GM18520 (cell line): ENCODE data around the gene RNU2-63P.
"Not testable (repeated sequence)": the region's sequence is repeated elsewhere in the genome, so short reads cannot be mapped to it uniquely, and the experiment has no call there.

Source experiments
- ATAC-seq: cut with Tn5 transposase; IDR thresholded peaks from one replicate; pipeline ENCODE4 v1.9.1; 2021; ENCODE audit not compliant: unreplicated experiment

RNU2-63P gene

DNA sequence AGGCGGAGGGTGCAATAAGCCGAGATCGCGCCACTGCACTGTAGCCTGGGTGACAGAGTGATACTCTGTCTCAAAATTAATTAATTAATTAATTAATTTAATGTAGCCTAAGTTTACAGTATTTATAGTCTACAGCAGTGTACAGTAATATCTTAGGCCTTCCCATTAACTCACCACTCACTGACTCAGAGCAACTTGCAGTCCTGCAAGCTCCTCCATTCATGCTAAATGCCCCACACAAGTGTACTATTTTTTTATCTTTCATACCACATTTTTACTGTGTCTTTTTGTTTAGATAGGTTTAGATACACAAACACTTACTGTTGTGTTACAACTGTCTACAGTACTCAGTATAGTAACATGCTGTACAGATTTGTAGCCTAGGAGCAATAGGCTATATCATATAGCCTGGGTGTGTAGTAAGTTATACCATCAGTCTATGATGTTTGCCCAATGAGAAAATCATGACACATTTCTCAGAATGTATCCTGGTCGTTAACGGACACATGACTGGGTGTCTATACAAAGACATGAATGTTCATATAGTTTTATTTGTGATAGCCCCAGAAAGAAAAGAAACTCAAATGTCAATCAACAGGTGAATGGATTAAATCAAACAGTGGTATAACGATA lies 15.8 kb upstream of the RNU2-63P start:
- ATAC-seq: no peak

DNA sequence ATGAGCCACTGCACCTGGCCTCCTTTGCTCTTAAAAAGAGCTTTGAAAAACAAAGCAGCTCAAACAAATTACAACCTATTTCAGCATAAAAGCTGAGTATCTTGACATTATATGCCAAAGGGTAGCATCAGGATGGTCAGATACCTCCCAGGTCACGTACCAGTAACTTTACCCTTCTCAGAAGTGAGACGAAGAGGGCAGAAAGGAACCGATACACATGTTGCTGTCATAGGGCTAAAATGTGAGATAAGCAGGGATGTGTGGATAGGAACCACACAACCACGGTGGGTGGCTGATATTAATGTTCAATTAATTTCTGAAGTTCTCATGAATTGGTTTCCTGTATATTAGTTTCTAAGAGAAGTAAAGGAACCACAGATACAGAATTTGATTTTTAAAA lies 12.6 kb upstream of the RNU2-63P start:
- no peak for ATAC-seq

DNA sequence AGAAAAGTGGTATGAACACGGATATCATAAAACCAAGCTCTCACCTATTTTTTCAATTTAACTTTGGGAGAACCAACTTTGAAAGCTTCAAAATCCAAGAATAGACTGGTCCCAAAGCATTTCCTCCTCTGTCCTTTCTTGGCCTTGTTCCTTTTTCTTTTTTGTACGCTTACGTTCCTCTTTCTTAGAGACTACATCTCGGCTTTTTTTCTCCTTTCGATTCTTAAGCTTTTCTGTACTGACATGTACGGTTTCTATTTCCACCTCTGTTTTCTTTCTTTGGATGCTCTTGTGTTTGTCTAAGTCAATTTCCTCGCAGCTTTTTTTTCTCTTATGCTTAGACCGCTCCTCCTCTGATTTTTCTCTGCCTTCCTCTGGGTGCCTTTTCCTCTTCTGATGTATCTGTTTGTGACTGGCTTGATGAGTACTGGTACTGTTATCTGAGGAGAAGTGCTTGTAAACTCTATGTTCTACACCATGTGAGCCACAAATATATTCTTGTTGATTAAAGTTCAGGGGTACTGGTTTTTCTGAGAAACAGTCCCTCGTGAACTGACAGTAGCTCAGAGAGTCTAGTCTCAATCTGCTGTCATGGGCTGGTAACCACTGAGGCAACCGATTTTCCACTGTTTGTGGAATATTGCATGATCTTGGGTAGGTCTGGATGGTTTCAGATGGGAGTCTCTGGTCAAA lies 11.5 kb upstream of the RNU2-63P start:
- ATAC-seq: no peak

DNA sequence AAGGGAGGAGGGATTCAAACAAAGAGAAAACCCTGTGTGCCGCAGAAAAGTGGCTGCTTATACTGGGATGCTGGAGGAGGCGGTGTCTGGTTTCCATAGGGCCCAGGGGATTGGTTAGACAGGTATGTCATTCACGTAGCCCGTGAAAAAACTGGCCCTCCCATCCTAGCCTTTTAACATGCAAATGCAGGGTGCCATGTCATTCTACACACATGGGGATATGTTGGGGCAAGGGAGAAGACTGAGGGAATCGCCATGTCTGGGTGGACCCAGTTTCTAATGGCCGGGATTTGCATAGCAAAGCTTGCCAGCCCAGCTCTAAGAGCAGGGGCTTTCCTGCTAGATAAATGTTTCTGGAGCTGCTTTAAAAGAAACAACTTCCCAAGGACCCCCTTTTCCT lies 8.2 kb upstream of the RNU2-63P start:
- ATAC-seq: no peak

DNA sequence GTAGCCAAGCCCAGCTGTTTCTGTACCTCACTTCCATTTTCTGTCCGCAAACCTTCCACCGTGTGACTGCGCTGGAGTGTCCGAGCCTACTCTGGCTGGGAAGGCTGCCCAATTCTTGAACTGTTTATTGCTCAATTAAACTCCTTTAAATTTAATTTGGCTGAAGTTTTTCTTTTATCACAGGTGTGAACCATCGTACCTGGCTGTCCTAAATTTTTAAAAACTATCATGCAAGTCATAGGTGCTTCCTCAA lies 6.2 kb upstream of the RNU2-63P start:
- ATAC-seq: no peak

DNA sequence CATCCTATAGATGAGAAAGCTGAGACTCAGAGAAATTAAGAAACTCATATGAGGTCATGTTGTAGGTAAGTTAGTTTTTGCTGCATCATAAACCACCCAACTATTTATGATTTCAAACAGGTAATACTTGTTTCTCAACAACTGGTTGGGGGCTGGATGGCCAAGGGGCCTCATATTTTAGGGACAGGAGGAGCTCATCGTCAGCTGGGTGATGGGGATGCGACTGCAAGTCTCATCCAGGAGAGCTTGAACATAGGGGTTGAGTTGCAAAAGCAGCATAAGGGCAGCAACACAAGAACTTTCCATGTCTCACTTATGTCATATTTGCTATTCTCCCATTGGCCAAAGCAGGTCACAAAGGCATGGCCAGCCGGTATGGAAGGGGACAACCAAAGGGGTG lies 3.6 kb upstream of the RNU2-63P start:
- ATAC-seq: no peak

DNA sequence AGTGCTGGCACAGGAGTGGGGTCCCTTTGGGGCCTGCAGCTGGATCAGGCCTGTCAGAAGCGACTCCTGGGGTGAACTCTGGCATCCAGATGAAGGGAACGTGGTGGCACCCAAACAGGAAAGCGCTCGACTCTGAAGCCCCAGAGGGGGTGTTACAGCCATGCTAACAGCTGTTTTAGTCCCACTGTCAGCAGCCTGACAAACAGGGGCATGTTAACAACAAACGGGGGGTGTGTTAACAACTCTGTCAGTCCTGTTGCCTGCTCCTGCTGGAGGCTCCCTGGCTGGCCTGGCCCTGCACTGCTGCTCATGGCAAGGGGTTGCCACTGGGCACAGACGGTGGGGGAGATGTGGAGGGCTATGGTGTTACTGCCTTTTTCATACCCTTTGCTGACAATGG lies 2.6 kb upstream of the RNU2-63P start:
- no peak for ATAC-seq

DNA sequence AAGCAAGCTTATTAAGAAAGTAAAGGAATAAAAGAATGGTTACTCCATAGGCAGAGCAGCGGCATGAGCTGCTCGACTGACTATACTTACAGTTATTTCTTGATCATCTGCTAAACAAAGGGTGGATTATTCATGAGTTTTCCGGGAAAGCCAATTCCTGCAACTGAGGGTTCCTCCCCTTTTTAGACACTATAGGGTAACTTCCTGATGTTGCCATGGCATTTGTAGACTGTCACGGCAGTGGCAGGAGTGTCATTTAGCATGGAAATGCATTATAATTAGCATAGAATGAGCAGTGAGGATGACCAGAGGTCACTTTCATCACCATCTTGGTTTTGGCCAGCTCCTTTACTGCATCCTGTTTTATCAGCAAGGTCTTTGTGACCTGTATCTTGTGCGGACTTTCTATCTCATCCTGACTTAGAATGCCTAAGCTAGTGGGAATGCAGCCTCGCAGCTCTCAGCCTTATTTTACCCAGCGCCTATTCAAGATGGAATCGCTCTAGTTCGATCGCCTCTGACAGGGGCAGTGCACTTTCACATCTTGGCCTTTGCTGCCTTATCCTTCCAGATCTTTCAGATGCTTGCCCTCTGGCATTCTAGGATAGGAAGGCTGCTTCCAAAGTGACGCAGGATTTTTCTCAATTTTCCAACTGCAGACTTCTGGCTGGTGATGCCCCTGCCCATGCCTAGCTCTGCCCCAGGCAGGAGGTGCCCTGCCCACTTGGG lies 1.9 kb upstream of the RNU2-63P start:
- ATAC-seq: not testable (repeated sequence)

DNA sequence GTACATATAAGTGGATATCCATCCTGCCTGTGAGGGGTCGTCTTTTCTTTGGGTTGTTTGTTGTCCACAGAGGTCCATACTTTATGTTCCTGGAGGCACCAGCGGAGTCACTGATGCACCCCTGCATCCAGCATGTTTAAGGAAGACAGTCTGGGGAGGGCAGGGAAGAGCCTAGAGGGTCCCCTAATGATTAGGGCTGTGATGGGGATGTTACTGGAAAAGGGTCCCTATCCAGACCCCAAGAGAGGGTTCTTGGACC lies 1.4 kb upstream of the RNU2-63P start:
- not testable (repeated sequence) for ATAC-seq

DNA sequence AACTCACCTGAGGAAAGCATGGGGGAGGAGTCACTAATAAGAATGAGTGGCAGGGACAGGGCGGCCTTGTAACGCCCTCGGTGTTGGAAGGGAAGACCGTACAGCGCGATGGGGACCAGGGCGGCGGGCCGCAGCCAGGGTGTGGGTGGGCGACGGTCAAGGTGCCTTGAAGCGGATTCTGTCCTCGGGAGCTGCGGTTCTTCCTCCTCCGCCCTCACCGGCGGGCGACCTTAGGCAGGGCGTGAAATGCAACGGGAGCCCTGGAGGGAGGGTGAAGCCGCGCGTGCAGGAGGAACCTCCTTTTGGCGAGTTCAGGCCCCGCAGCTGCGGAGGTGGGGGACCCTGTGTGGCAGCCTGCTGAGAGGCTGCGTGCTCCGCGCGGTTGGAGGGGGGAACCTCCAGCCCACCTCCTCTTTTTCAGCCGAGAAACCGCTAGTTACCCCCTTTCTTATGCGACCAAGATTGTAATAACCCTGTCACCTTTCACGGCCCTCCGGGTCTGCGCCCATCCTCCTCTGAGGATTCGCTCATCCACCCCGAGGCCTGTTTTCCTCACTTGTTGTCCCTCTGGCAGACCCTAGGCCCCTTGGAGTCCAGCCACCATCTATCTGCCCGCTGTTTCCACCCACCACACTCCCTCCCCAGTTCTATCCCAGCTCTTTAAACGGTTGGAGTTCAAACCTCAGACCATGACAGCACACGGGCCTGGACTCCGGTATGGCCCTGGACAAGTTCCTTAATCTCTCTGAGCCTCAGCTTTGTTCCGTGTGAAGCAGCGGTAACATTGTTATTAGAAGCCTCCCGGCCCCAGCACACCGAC lies 823 bp upstream of the RNU2-63P start:
- peak; percentile 47 for ATAC-seq

DNA sequence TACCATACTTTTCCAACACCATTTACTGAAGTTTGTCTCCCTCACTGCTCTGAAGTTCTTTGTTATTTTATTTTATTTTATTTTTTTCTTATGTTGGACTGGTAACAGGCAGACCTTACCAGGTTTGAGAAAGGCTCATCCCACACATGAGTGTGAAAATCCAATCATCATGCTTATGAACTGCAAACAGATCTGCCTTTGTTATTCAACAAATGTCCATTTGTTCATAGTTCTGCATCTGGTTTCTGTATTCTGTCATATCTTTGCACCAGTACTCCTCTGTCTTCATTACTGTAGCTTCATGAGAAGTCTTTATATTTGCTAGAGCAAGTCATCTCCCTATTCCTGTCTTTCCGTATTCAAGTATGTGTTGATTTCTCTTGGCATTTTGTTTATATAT lies 5.3 kb downstream of the RNU2-63P start:
- ATAC-seq: no peak

DNA sequence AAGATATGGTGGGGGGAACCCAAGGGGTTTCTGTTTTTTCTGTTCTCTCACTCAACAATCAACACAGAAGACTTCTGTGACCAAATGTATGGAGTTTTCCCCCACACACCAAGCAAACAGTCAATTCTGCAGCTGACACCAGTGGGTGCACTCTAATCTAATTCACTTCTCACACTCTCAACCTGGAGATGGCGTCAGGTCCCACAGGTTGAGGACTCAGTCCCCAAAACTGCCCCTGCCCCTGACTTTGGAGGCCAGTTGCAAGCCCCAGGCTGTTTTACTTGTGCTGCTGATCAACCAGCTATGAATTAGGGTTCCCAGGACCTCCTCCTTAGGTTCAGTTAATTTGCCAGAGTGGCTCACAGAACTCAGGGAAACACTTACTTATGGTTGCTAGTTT lies 6.2 kb downstream of the RNU2-63P start:
- no peak for ATAC-seq

DNA sequence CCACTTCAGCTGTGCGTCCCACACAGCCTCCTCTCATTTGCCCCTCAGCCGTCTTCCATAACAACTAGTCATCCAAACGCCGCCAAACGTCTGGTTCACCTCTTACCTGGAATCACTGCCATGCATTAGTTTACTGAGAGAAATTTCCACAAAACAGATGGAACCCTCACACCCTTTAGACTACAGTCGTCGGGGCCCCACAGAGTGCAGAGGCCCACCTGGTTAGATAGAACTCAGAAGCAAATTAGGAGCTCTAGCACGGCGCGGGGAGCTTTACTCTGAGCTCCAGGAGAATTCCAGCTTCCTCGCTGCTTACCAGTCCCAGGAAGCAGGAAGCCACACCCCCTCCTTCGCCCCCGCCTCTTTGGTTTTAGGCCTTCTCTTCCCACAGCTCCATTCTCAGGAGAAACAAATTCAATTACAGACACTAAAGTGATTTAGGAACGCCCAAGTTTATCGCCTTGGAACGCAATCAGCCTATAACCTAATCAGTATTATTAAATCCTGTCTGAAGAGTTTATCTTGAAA lies 9.4 kb downstream of the RNU2-63P start:
- no peak for ATAC-seq

DNA sequence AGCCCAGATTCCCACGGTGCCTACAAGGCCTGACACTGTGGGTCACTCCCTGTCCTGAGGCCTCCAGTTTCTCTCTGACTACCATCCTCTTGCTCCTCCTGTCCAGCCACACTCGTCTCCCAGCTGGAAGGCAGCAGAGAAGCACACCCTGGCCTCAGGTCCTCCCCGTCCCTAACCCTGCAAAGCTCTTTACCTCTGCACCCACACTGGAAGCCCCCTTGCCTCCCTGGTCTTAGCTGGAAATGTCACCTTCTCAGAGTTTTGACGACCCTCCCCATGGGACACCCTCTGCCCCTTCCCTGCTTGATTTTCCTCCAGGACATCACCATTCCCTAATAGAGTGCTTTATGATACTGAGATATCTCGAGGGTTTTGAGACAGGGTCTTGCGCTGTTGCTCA lies 10.6 kb downstream of the RNU2-63P start:
- ATAC-seq: no peak

DNA sequence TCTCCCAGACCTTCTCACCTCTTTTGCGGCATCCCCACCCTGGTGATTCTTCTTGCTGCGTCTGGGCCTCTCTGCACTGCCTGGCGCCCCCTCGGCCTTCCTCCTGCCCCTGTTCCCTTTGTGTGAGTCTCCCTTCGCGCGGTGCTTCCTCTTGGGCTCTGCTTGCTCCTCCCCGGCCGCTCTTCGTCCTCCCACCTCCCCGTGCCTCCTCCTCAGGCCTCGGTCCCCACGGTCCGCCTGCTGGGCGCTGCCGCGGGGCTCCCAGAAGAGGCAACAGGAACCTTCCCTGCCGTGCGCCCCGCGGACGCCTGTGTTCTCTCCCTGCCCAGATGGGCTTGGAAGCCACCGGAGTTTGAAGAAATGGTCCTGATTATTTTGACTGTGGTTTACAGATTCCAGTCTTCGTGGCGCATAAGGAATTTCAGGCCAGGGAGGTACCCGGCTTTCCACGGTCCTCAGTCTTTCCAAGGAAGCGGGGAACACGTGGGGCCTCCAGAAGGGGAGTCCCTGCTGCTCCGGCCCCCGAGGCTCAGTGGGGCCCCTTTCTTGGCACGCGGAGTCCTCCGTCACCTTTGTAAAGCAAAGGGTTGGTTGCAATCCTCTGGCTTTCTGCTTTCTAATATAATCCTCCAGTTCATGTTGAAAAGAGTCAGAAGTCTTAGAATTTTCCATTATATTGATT lies 13.1 kb downstream of the RNU2-63P start:
- ATAC-seq: no peak

DNA sequence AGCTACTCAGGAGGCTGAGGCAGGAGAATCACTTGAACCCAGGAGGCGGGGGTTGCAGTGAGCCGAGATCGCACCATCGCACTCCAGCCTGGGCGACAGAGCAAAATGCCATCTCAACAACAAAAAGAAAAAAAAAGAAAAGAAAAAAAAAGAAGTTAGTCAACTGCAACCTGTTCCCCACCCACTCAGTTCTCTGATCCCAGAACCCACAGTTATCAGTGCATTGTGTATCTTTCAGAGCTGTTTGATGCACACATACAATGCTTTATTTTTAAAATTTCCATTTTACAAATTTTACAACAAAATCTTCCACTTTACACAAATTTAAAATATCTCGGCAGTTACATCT lies 14.0 kb downstream of the RNU2-63P start:
- no peak for ATAC-seq

DNA sequence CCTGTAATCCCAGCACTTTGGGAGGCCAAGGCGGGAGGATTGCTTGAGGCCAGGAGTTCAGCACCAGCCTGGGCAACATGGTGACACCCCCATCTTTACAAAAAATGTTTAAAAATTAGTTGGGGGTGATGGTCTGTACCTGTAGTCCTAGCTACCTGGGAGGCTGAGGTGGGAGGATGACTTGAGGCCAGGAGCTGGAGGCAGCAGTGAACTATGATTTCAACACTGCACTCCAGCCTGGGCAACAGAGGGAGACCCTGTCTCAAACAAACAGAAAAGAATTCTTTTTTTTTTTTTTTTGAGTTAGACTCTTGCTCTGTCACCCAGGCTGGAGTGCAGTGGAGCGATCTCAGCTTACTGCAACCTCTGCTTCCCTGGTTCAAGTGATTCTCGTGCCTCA lies 15.9 kb downstream of the RNU2-63P start:
- ATAC-seq: not testable (repeated sequence)

DNA sequence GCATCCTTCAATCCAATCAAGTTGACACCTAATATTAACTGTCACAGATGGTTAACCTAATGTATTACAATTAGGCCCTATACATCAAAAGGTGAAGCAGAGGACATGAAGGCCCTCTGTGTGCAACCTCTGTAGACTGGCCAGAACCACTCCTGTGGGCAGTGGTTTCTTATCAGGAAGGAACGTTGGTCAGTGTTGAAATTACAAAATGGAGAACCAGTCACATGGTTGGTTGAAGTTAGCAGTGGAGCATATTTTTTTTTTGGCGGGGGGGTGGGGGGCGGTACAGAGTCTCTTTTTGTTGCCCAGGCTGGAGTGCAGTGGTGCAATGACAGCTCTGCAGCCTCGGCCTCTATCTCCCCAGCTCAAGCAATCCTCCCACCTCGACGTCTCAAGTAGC lies 19.8 kb downstream of the RNU2-63P start:
- ATAC-seq: no peak

DNA sequence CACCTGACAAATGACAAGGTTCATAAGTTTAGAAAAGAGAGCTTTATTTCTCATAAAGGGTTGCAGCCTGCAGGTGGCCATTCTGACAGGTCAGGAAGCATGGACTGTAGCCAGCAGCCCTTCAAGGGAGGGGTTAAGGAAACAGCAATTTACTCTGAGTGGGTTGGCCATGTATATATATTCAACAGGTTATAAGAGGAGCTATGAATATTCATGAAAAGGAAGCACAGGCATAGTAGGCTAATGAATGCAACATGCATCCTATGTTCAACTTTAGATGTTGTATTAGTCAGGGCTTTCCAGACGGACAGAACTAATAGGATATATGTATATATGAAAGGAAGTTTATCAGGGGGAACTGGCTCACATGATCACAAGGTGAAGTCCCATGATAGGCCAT lies 20.6 kb downstream of the RNU2-63P start:
- ATAC-seq: no peak

DNA sequence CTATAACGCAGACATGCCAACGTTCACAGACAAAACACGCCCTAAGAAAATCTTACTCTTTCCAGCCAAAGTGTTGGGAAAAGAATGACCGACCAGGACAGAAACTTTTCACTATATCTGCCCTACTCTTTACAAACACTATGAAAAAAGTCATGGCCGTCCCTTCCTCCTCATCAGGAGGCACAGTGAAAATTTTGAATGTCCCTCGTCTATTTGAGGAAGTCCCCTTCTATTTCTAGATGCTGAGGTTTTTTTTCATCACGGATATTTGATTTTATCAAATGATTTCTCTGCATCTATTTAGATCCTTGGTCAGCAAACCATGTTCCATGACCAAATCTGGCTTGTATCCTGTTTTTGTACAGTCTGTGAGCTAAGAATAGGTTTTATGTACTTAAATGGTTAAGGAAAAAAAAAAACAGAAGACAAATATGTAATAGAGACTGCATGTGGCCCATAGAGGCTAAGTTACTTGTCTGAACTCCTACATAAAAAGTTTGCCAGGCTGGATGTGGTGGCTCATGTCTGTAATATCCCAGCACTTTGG lies 22.0 kb downstream of the RNU2-63P start:
- ATAC-seq: not testable (repeated sequence)

DNA sequence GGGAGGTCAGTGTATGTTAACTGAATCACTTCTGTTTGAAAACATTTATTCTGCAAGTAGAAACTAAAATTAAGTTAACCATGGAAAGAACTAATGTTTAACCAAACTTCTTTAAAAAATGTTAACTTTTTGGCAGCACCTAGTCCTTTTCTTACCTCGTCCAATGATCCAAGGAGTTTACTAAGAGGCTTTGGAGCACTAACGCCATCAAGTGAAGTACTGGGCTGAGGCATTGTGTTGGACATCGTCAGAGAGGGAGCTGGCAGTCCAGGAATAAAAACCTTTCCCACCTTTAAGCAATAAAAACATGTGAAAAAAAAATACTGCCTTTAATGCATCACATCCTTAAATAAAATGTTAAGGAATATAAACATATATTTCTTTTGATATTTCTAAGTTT lies 23.8 kb downstream of the RNU2-63P start:
- ATAC-seq: not testable (repeated sequence)
